Ovary (tissue), 3 donors: ENCODE data around the gene HK1.

Source experiments
- CTCF ChIP-seq, 3 donors: fragments of 450-650 bp in 2 of 3; fragments of 200-600 bp in 1 of 3; IDR thresholded peaks; one replicate each; pipeline versions ENCODE4 v1.5.1 to v1.8.0; 2016 to 2022; ENCODE audit warnings: antibody characterized with exemption in 3 of 3, mild to moderate bottlenecking in 1 of 3
- EP300 ChIP-seq: sonication (generic); formaldehyde crosslinking; IDR thresholded peaks from one replicate; pipeline ENCODE4 v1.6.1; 2017; ENCODE audit warnings: antibody characterized with exemption
- donor health status: DM: no; HTN: no; CAD: no.

GRCh38 chr10:69398466-69398865 is 120.2 kb downstream of the HK1 start:
- TF ChIP-seq EP300: no peak
- TF ChIP-seq CTCF (IDR thresholded peaks at IDR 0.05): no peak
